ENCODE results near the gene CACNA1G.

CACNA1G gene

GRCh38 chr17:50658616-50659015 lies 98.1 kb downstream of the CACNA1G start:
- no peak for TF ChIP-seq CTCF (IDR thresholded peaks at IDR 0.05; ENCODE audit: control insufficient read depth, insufficient read depth, low read depth, low read length, missing control alignments)
- no peak overlapping the region for H3K4me3 ChIP-seq (ENCODE audit: control insufficient read depth, low read depth, low read length)
- DNase-seq (ENCODE audit: low read depth), result no peak

- H3K4me3 ChIP-seq (ENCODE audit: control insufficient read depth, low read depth, low read length), result no peak overlapping the region
- DNase-seq (ENCODE audit: low read depth), result no peak
- TF ChIP-seq CTCF (IDR thresholded peaks at IDR 0.05; ENCODE audit: control insufficient read depth, insufficient read depth, low read depth, low read length, missing control alignments), result no peak
Measured at GRCh38 chr17:50659179-50659578, 98.7 kb downstream of the CACNA1G start.

- TF ChIP-seq CTCF (IDR thresholded peaks at IDR 0.05; ENCODE audit: control insufficient read depth, insufficient read depth, low read depth, low read length, missing control alignments), result no peak
- no peak for DNase-seq (ENCODE audit: low read depth)
- no peak overlapping the region for H3K4me3 ChIP-seq (ENCODE audit: control insufficient read depth, low read depth, low read length)
Measured at GRCh38 chr17:50660042-50660886, 99.7 kb downstream of the CACNA1G start.

- no peak overlapping the region for H3K4me3 ChIP-seq (ENCODE audit: control insufficient read depth, low read depth, low read length)
- DNase-seq (ENCODE audit: low read depth), result no peak
- no peak for TF ChIP-seq CTCF (IDR thresholded peaks at IDR 0.05; ENCODE audit: control insufficient read depth, insufficient read depth, low read depth, low read length, missing control alignments)
Measured at GRCh38 chr17:50660887-50661345, 100.4 kb downstream of the CACNA1G start.

GRCh38 chr17:50661348-50661747 lies 100.8 kb downstream of the CACNA1G start:
- TF ChIP-seq CTCF (IDR thresholded peaks at IDR 0.05; ENCODE audit: control insufficient read depth, insufficient read depth, low read depth, low read length, missing control alignments), result no peak
- DNase-seq (ENCODE audit: low read depth), result no peak
- no peak overlapping the region for H3K4me3 ChIP-seq (ENCODE audit: control insufficient read depth, low read depth, low read length)

- H3K4me3 ChIP-seq (ENCODE audit: control insufficient read depth, low read depth, low read length), result no peak overlapping the region
- no peak for TF ChIP-seq CTCF (IDR thresholded peaks at IDR 0.05; ENCODE audit: control insufficient read depth, insufficient read depth, low read depth, low read length, missing control alignments)
- DNase-seq (ENCODE audit: low read depth), result peak; percentile 72
Measured at GRCh38 chr17:50661795-50662391, 101.4 kb downstream of the CACNA1G start.
